HepG2 (cell line): ENCODE results near the gene ARHGAP19. TPM values are rescaled to one million over a fixed set of nuclear protein-coding genes. Genes with fewer than 3 reads are reported as not detected.

Experiments
- ATAC-seq: fragments of 200-7000 bp; cut with Tn5 transposase; 3 replicates; pipeline ENCODE4 v1.9.1; 2020; ENCODE audit warnings: mild to moderate bottlenecking, moderate library complexity
- BruUV-seq: library from RNA; stranded (reverse); fragments of 400-500 nt; replicated peaks from 2 replicates; lab custom pipeline; 2021; lab: Mats Ljungman, UMichigan
- CTCF ChIA-PET: fragments of 300-600 bp; formaldehyde crosslinking; extraction: SDS; loops from one replicate; lab custom pipeline; 2021; ENCODE audit warnings: low total read pairs, inconsistent platforms, low intra/inter-chr PET ratio; lab: Yijun Ruan, JAX
- POLR2A ChIA-PET: fragments of 350-600 bp; sonication (Branson Sonifier 250); formaldehyde crosslinking; loops from one replicate; lab custom pipeline; 2020; ENCODE audit warnings: antibody characterized with exemption, inconsistent platforms; lab: Yijun Ruan, JAX
- DNase-seq: peaks from one replicate; pipeline ENCODE4 v3.0.0-alpha.2; 2015; ENCODE audit warnings: low spot score
- FAIRE-seq: peaks from 3 replicates; lab custom pipeline; 2011; peaks lifted over from hg19 to GRCh38; lab: Jason Lieb, UNC
- H2AFZ ChIP-seq: one replicate; pipeline ENCODE4 v1.6.1; 2011; ENCODE audit warnings: low read length, inconsistent platforms
- H3K27ac ChIP-seq: fragments of 300-600 bp; 3 replicates; pipeline ENCODE4 v1.8.0; 2011; ENCODE audit warnings: mixed run types, mild to moderate bottlenecking, mixed read lengths, low read length, inconsistent platforms; ENCODE audit not compliant: insufficient read depth; ENCODE audit errors: extremely low read length
- H3K27me3 ChIP-seq, 2 experiments: fragments of 200-600 bp in 1 of 2; 2 replicates in 1 of 2; 3 replicates in 1 of 2; pipeline versions ENCODE4 v1.6.0 to v1.8.0; 2011; ENCODE audit warnings: low read length in 2 of 2, mild to moderate bottlenecking in 2 of 2, moderate library complexity in 2 of 2, inconsistent platforms in 1 of 2; ENCODE audit not compliant: insufficient read depth in 2 of 2, control insufficient read depth in 1 of 2
- H3K36me3 ChIP-seq, 2 experiments: fragments of 200-600 bp in 1 of 2; replicated peaks in 1 of 2; 2 replicates in 1 of 2; 3 replicates in 1 of 2; pipeline versions ENCODE4 v1.5.1 to v1.8.0; 2011; ENCODE audit warnings: low read length in 2 of 2, inconsistent platforms in 1 of 2; ENCODE audit not compliant: insufficient read depth in 2 of 2, control insufficient read depth in 1 of 2
- H3K4me1 ChIP-seq: 2 replicates; pipeline ENCODE4 v1.5.1; 2012; ENCODE audit warnings: low read length, inconsistent platforms; ENCODE audit not compliant: insufficient read depth
- H3K4me2 ChIP-seq: 2 replicates; pipeline ENCODE4 v1.6.0; 2011; ENCODE audit warnings: low read depth, low read length, inconsistent platforms
- H3K4me3 ChIP-seq, 3 experiments: fragments of 200-600 bp in 1 of 3; sonication (generic), shearing (Covaris generic) in 1 of 3; replicated peaks in 1 of 3; 2 replicates each; pipeline ENCODE4 v1.5.1; 2011 to 2016; ENCODE audit warnings: low read length in 3 of 3, inconsistent platforms in 2 of 3, low read depth in 2 of 3, mild to moderate bottlenecking in 2 of 3, control low read depth in 1 of 3, mixed read lengths in 1 of 3; ENCODE audit not compliant: insufficient read depth in 1 of 3
- H3K79me2 ChIP-seq: one replicate; pipeline ENCODE4 v1.6.1; 2011; ENCODE audit warnings: low read length, inconsistent platforms; ENCODE audit not compliant: insufficient read depth
- H3K9ac ChIP-seq: 2 replicates; pipeline ENCODE4 v1.6.0; 2011; ENCODE audit warnings: mild to moderate bottlenecking, low read depth, low read length, inconsistent platforms; ENCODE audit not compliant: insufficient read depth
- H3K9me3 ChIP-seq: 2 replicates; pipeline ENCODE4 v1.5.1; 2012; ENCODE audit warnings: mild to moderate bottlenecking, low read length
- H4K20me1 ChIP-seq: 2 replicates; pipeline ENCODE4 v1.6.0; 2011; ENCODE audit warnings: inconsistent platforms, mild to moderate bottlenecking, low read length, moderate library complexity; ENCODE audit not compliant: insufficient read depth
- CBX2 ChIP-seq, 2 experiments: fragments of 200-600 bp in 1 of 2; sonication (generic); formaldehyde crosslinking in 1 of 2; IDR thresholded peaks; 2 replicates each; pipeline versions ENCODE4 v1.7.0 to v1.8.1; 2018 to 2022; ENCODE audit warnings: low read depth in 2 of 2, low read length in 1 of 2, mild to moderate bottlenecking in 1 of 2, missing genetic modification reagents in 1 of 2
- DNMT3B ChIP-seq: conservative IDR thresholded peaks from 2 replicates; pipeline ENCODE4 v1.6.1; 2016; ENCODE audit warnings: missing biosample characterization, control low read depth
- HMG20A ChIP-seq: IDR thresholded peaks from 2 replicates; pipeline ENCODE4 v1.6.1; 2016; ENCODE audit warnings: borderline replicate concordance
- NFKBIZ ChIP-seq: IDR thresholded peaks from 2 replicates; pipeline ENCODE4 v1.6.1; 2018; ENCODE audit warnings: missing genetic modification reagents, missing compliant biosample characterization
- NR1H2 ChIP-seq: sonication (generic); formaldehyde crosslinking; IDR thresholded peaks from 2 replicates; pipeline ENCODE4 v1.8.1; 2022; ENCODE audit warnings: low read depth, missing genetic modification reagents, borderline replicate concordance
- PHF8 ChIP-seq: sonication (generic); formaldehyde crosslinking; IDR thresholded peaks from 2 replicates; pipeline ENCODE4 v1.5.0; 2020; ENCODE audit warnings: missing genetic modification reagents
- REL ChIP-seq: sonication (generic); formaldehyde crosslinking; conservative IDR thresholded peaks from 2 replicates; pipeline ENCODE4 v1.8.0; 2022; ENCODE audit warnings: mild to moderate bottlenecking, missing genetic modification reagents, moderate library complexity
- TCF12 ChIP-seq, 2 experiments: fragments of 450-650 bp in 1 of 2; sonication (generic) in 1 of 2; formaldehyde crosslinking in 1 of 2; IDR thresholded peaks; 2 replicates each; pipeline versions ENCODE4 v1.6.1 to v1.8.0; 2017 to 2022; ENCODE audit warnings: antibody characterized with exemption in 1 of 2, mild to moderate bottlenecking in 1 of 2, missing genetic modification reagents in 1 of 2, moderate library complexity in 1 of 2
- ZC3H13 ChIP-seq: sonication (generic); formaldehyde crosslinking; IDR thresholded peaks from 2 replicates; pipeline ENCODE4 v1.8.1; 2023; ENCODE audit warnings: mild to moderate bottlenecking, missing genetic modification reagents, moderate library complexity
- ZMYM4 ChIP-seq: sonication (generic); formaldehyde crosslinking; IDR thresholded peaks from 2 replicates; pipeline ENCODE4 v1.8.1; 2023; ENCODE audit warnings: mild to moderate bottlenecking, missing genetic modification reagents
- ZNF232 ChIP-seq: sonication (generic); formaldehyde crosslinking; IDR thresholded peaks from 2 replicates; pipeline ENCODE4 v1.4.0; 2020; ENCODE audit warnings: missing genetic modification reagents, borderline replicate concordance
- ZNF720 ChIP-seq: sonication (generic); formaldehyde crosslinking; IDR thresholded peaks from 2 replicates; pipeline ENCODE4 v1.4.0; 2020; ENCODE audit warnings: missing genetic modification reagents
- WGBS: methylation state at CpG from one replicate; pipeline ENCODE4 v1.1.6; 2017; ENCODE audit warnings: low lambda C conversion rate; 5-methylcytosine and 5-hydroxymethylcytosine counted together
- in situ Hi-C: cut with HindIII; loops from 2 replicates; pipeline ENCODE4 v1.10.0; 2017; ENCODE audit warnings: low pct_unique_long_range_greater_than_20kb; ENCODE audit not compliant: extremely low pct_ligation_motif_present
- intact Hi-C: fragments of 100-400 bp; cut with micrococcal nuclease; formaldehyde crosslinking; loops from one replicate; pipeline ENCODE4 v1.10.0; 2022; ENCODE audit not compliant: unreplicated experiment
- polyA plus RNA-seq, 8 experiments: library from polyadenylated mRNA; depleted of rRNA in 3 of 8; stranded (reverse) in 7 of 8; unstranded in 1 of 8; fragments of >200 nt; fragmentation: Illumina TruSeq in 4 of 8; extraction: Trizol in 4 of 8; gene quantifications; 2 replicates each; pipeline versions ENCODE4 v1.2.1 to v1.2.3, GENCODE V29; 2011 to 2016; ENCODE audit warnings: low read depth in 4 of 8, missing spikeins in 1 of 8, mixed read lengths in 1 of 8; ENCODE audit not compliant: insufficient read depth in 1 of 8
- total RNA-seq, 5 experiments: library from RNA; depleted of rRNA; stranded (reverse); fragments of >200 nt; fragmentation: Illumina TruSeq; extraction: Trizol; gene quantifications; 2 replicates each; pipeline ENCODE4 v1.2.3, GENCODE V29; 2016; ENCODE audit warnings: low read depth in 1 of 5
- TF ChIP-seq, protein P1 (sequence below): sonication (generic); formaldehyde crosslinking; conservative IDR thresholded peaks from 2 replicates; pipeline ENCODE4 v1.8.0; 2022; ENCODE audit warnings: low read depth, missing genetic modification reagents
- TF ChIP-seq, protein P2 (sequence below): sonication (generic); formaldehyde crosslinking; IDR thresholded peaks from 2 replicates; pipeline ENCODE4 v1.8.1; 2023; ENCODE audit warnings: mild to moderate bottlenecking, inconsistent platforms, moderate library complexity, missing genetic modification reagents, borderline replicate concordance

ARHGAP19 gene
- total and polyA plus RNA-seq, 2 of the 13 experiments (the other 11 are each of a cell fraction or from before 2014, with no cell fraction given), result 7.6 to 10.0 TPM

DNA sequence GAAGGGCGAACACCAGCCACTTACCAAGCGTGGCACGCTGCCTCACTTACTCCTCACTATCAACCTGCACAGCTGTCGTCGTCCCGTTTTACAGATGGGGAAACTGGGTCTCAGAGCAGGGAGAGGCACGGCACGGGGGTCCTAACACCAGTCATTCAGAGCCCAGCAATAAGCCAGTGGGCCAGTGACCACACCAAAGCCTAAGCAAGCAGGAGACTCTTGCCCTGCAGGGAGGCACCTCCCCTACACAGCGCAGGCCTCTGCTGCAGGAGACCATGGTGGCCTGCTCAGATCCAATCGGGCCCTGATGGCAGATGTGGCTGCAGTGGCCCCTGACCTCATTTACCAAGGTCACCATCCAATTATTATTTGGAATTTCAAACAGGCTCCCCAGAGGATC is 111.5 kb downstream of the ARHGAP19 start (continued):
- no peak for TF ChIP-seq PHF8 (CRISPR knock-in tag)

DNA sequence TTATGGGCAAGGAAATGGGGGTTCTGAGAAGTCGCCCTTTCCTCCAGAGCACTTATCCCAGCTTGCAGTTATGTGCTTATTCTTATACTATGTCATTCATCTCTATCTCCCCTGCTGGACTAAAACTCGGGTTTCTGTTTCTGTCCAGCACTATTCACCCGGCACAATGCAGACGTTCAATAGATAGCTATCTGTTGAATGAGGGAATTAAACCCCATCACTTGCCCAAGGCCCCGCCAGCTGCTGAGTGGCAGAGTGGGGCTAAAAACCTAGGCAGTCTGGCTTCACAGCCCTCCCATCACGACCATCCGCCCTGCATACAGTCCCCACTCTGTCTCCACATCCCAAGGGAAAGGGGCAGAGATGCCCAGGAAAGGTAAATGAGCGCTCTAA is 112.1 kb downstream of the ARHGAP19 start:
- no peaks in the 10 kb centered on the region for H3K9me3 ChIP-seq
- ChIA-PET CTCF (interaction anchor here (0.7 to 2.6 kb wide), 5 partner anchors 9 to 108 kb away, joined by 3 to 16 read pairs (median 3); no protein-coding TSS in a partner anchor), POLR2A (interaction anchor here (1.4 kb wide), 1 partner anchor 42 kb away, joined by 6 read pairs; no protein-coding TSS in a partner anchor)
- H3K4me2 ChIP-seq, result no peak overlapping the region; the same call in 1 of the 2 replicates
- no peak for FAIRE-seq
- no peaks in the 10 kb centered on the region for H4K20me1 ChIP-seq
- TF ChIP-seq, protein P1, sequence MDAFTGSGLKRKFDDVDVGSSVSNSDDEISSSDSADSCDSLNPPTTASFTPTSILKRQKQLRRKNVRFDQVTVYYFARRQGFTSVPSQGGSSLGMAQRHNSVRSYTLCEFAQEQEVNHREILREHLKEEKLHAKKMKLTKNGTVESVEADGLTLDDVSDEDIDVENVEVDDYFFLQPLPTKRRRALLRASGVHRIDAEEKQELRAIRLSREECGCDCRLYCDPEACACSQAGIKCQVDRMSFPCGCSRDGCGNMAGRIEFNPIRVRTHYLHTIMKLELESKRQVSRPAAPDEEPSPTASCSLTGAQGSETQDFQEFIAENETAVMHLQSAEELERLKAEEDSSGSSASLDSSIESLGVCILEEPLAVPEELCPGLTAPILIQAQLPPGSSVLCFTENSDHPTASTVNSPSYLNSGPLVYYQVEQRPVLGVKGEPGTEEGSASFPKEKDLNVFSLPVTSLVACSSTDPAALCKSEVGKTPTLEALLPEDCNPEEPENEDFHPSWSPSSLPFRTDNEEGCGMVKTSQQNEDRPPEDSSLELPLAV (CRISPR knock-in tag), result no peak
- TF ChIP-seq ZMYM4 (CRISPR knock-in tag), result no peak
- TF ChIP-seq HMG20A (CRISPR knock-in tag), result no peak
- TF ChIP-seq ZNF720 (CRISPR knock-in tag), result no peak
- no peak for TF ChIP-seq TCF12 (IDR thresholded peaks at IDR 0.05)
- no peak for TF ChIP-seq TCF12 (CRISPR knock-in tag; IDR thresholded peaks at IDR 0.05)
- no peak for TF ChIP-seq ZC3H13 (CRISPR knock-in tag)
- TF ChIP-seq NR1H2, result no peak
- no peak for TF ChIP-seq NFKBIZ
- no peak for TF ChIP-seq ZNF232 (CRISPR knock-in tag)
- TF ChIP-seq, protein P2, sequence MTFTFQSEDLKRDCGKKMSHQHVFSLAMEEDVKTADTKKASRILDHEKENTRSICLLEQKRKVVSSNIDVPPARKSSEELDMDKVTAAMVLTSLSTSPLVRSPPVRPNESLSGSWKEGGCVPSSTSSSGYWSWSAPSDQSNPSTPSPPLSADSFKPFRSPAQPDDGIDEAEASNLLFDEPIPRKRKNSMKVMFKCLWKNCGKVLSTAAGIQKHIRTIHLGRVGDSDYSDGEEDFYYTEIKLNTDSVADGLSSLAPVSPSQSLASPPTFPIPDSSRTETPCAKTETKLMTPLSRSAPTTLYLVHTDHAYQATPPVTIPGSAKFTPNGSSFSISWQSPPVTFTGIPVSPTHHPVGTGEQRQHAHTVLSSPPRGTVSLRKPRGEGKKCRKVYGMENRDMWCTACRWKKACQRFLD (CRISPR knock-in tag), result no peak
- no peak for TF ChIP-seq DNMT3B (CRISPR knock-in tag)
- no peak for TF ChIP-seq CBX2 (IDR thresholded peaks at IDR 0.05; ENCODE audit: low read depth, low read length)
- no peak for TF ChIP-seq CBX2 (CRISPR knock-in tag; IDR thresholded peaks at IDR 0.05; ENCODE audit: low read depth)
- no peak for TF ChIP-seq REL (CRISPR knock-in tag)
- TF ChIP-seq, all 625 proteins: peak for 0
- DNase-seq (no peak), ATAC-seq (no peak)
- Histone ChIP-seq H3K79me2 (no peaks in the 10 kb centered on the region), H3K4me1 (peaks cover 14% of the 10 kb centered on the region), H3K27me3 (peaks cover 17 to 98% of the 10 kb centered on the region in 2 experiments), H3K27ac (no peak overlapping the region), H2AFZ (no peak overlapping the region), H3K9ac (no peak overlapping the region), H3K4me3 (no peak overlapping the region), H3K36me3 (no peaks in the 10 kb centered on the region)
- intact Hi-C loops (loop anchor here (5.0 to 10.0 kb wide), 2 partner anchors 46 to 98 kb away; no protein-coding TSS in a partner anchor), in situ Hi-C loops (no loop called here)
- 27% methylated on average over 8 of the region's 8 CpGs for WGBS
- BruUV-seq, result no TSS peak
